ENCODE data around the gene IMPA2. TPM values are rescaled to one million over a fixed set of nuclear protein-coding genes. Genes with fewer than 3 reads are reported as not detected.
A peak's percentile ranks its signal among the peaks of the same experiment; 100 is the strongest.

Gene IMPA2
- total and polyA plus RNA-seq, 2 of the 13 experiments (the other 11 are each of a cell fraction or from before 2014, with no cell fraction given): 37.8 to 71.8 TPM

GRCh38 chr18:12021077-12021476 is 39.8 kb downstream of the IMPA2 start:
- Histone ChIP-seq H3K4me2 (ENCODE audit: low read depth, low read length) (no peak overlapping the region), H3K79me2 (ENCODE audit: insufficient read depth, low read length) (no peaks in the 10 kb centered on the region), H3K27ac (ENCODE audit: extremely low read length, insufficient read depth, low read length) (peak overlapping the region; percentile 33), H3K4me1 (ENCODE audit: insufficient read depth, low read length) (peaks cover 13% of the 10 kb centered on the region), H3K4me3 (replicated peaks in 1 of 3; ENCODE audit: insufficient read depth in 1 of 3, low read depth in 2 of 3, low read length in 3 of 3) (no peak overlapping the region), H3K9me3 (ENCODE audit: low read length) (no peaks in the 10 kb centered on the region), H4K20me1 (ENCODE audit: insufficient read depth, low read length) (no peaks in the 10 kb centered on the region; the same call in 1 of the 2 replicates), H3K27me3 (ENCODE audit: control insufficient read depth in 1 of 2, insufficient read depth in 2 of 2, low read length in 2 of 2) (no peaks in the 10 kb centered on the region), H3K36me3 (replicated peaks in 1 of 2; ENCODE audit: control insufficient read depth in 1 of 2, insufficient read depth in 2 of 2, low read length in 2 of 2) (peaks cover 9 to 31% of the 10 kb centered on the region in 2 experiments; a peak in 4 of 5 replicates), H3K9ac (ENCODE audit: insufficient read depth, low read depth, low read length) (no peak overlapping the region), H2AFZ (ENCODE audit: low read length) (no peak overlapping the region)
- ATAC-seq: peak; percentile 64
- FAIRE-seq: peak; percentile 8
- BruUV-seq (replicated peaks): no TSS peak
- intact Hi-C loops (cut with micrococcal nuclease; ENCODE audit: unreplicated experiment): no loop called here
- DNase-seq (ENCODE audit: low spot score): peak; percentile 66
- 100% methylated on average over 2 of the region's 2 CpGs for WGBS (ENCODE audit: low lambda C conversion rate)
- POLR2A ChIA-PET: interaction anchor here (1.0 to 2.0 kb wide), 3 partner anchors 9 to 40 kb away, joined by 3 to 7 read pairs (median 4); partner anchors contain the start of gene IMPA2
- in situ Hi-C loops (cut with HindIII; ENCODE audit: extremely low pct_ligation_motif_present, low pct_unique_long_range_greater_than_20kb): no loop called here
- CTCF ChIA-PET (ENCODE audit: low intra/inter-chr PET ratio, low total read pairs): no interaction called here
- 0 out of 2 replicates have a peak, but pooled peaks have one; percentile 36 for TF ChIP-seq ZNF772 (CRISPR knock-in tag; IDR thresholded peaks at IDR 0.05)
- peak; percentile 74 for TF ChIP-seq SKI (IDR thresholded peaks at IDR 0.05; ENCODE audit: partially characterized antibody)
- no peak for TF ChIP-seq SIN3A (IDR thresholded peaks at IDR 0.05; ENCODE audit: borderline replicate concordance, low read depth, low read length)
- TF ChIP-seq FOXK1 (CRISPR knock-in tag; IDR thresholded peaks at IDR 0.05; ENCODE audit: borderline replicate concordance, low read depth): no peak
- TF ChIP-seq NR2F6 (IDR thresholded peaks at IDR 0.05): peak; percentile 60; the same call in 1 of the 2 replicates
- peak; percentile 80 for TF ChIP-seq NR2F6 (CRISPR knock-in tag; IDR thresholded peaks at IDR 0.05)
- TF ChIP-seq ZSCAN9 (CRISPR knock-in tag; IDR thresholded peaks at IDR 0.05; ENCODE audit: borderline replicate concordance): no peak
- peak; percentile 63 for TF ChIP-seq BCL6 (CRISPR knock-in tag; IDR thresholded peaks at IDR 0.05)
- 0 out of 2 replicates have a peak, but pooled peaks have one; percentile 34 for TF ChIP-seq IKZF5 (CRISPR knock-in tag; IDR thresholded peaks at IDR 0.05)
- TF ChIP-seq HDAC2 (CRISPR knock-in tag; IDR thresholded peaks at IDR 0.05): 0 out of 2 replicates have a peak, but pooled peaks have one; percentile 35
- peak; percentile 34; the same call in 1 of the 2 replicates for TF ChIP-seq SOX5 (CRISPR knock-in tag; IDR thresholded peaks at IDR 0.05; ENCODE audit: borderline replicate concordance)
- no peak for TF ChIP-seq SOX6 (IDR thresholded peaks at IDR 0.05)
- peak; percentile 40; the same call in 1 of the 2 replicates for TF ChIP-seq SOX6 (CRISPR knock-in tag; IDR thresholded peaks at IDR 0.05)
- 0 out of 2 replicates have a peak, but pooled peaks have one; percentile 23 for TF ChIP-seq SPEN (CRISPR knock-in tag; IDR thresholded peaks at IDR 0.05; ENCODE audit: low read depth)
- TF ChIP-seq NR2C2 (CRISPR knock-in tag; IDR thresholded peaks at IDR 0.05; ENCODE audit: borderline replicate concordance): peak; percentile 72
- TF ChIP-seq GTF2F1 (IDR thresholded peaks at IDR 0.05; ENCODE audit: low read length): no peak
- TF ChIP-seq TCF12 (IDR thresholded peaks at IDR 0.05): no peak
- 0 out of 2 replicates have a peak, but pooled peaks have one; percentile 36 for TF ChIP-seq TCF12 (CRISPR knock-in tag; IDR thresholded peaks at IDR 0.05)
- TF ChIP-seq FOXO1 (CRISPR knock-in tag; IDR thresholded peaks at IDR 0.05): peak; percentile 57
- TF ChIP-seq SOX13 (IDR thresholded peaks at IDR 0.05): no peak
- TF ChIP-seq SOX13 (CRISPR knock-in tag; conservative IDR thresholded peaks at IDR 0.05 in 1 of 2, IDR thresholded peaks at IDR 0.05 in 1 of 2): peak in 1 of 2 experiments; percentile 27; a peak in 1 of 4 replicates
- no peak for TF ChIP-seq NFYC (CRISPR knock-in tag; IDR thresholded peaks at IDR 0.05)
- 0 out of 2 replicates have a peak, but pooled peaks have one; percentile 21 for TF ChIP-seq PPARG (CRISPR knock-in tag; conservative IDR thresholded peaks at IDR 0.05)
- TF ChIP-seq FOXA3 (CRISPR knock-in tag; IDR thresholded peaks at IDR 0.05): 0 out of 2 replicates have a peak, but pooled peaks have one; percentile 25
- TF ChIP-seq THYN1 (CRISPR knock-in tag; IDR thresholded peaks at IDR 0.05; ENCODE audit: borderline replicate concordance, low read depth): no peak
- TF ChIP-seq ZMYM3 (CRISPR knock-in tag; IDR thresholded peaks at IDR 0.05): peak; percentile 81
- 0 out of 2 replicates have a peak, but pooled peaks have one; percentile 37 for TF ChIP-seq SALL1 (CRISPR knock-in tag; IDR thresholded peaks at IDR 0.05)
- peak; percentile 45 for TF ChIP-seq TBL1XR1 (IDR thresholded peaks at IDR 0.05; ENCODE audit: borderline replicate concordance, low read length, partially characterized antibody)
- TF ChIP-seq ZNF496 (CRISPR knock-in tag; IDR thresholded peaks at IDR 0.05; ENCODE audit: insufficient replicate concordance): no peak
- no peak for TF ChIP-seq ZNF792 (CRISPR knock-in tag; IDR thresholded peaks at IDR 0.05)

Data from HepG2 (cell line).